HG02885 (cell line): Measurements from ENCODE around the gene SLC30A3.

ENCODE experiments used
- ATAC-seq: cut with Tn5 transposase; IDR thresholded peaks from one replicate; pipeline ENCODE4 v1.9.1; 2021; ENCODE audit warnings: mild to moderate bottlenecking; ENCODE audit not compliant: unreplicated experiment, poor library complexity

SLC30A3 gene

GRCh38 chr2:27236626-27237025 lies 26.2 kb downstream of the SLC30A3 start:
- ATAC-seq, result no peak

GRCh38 chr2:27236136-27236535 lies 26.7 kb downstream of the SLC30A3 start:
- ATAC-seq, result no peak

- no peak for ATAC-seq
These were observed 29.5 kb downstream of the SLC30A3 start for GRCh38 chr2:27233341-27233740.

GRCh38 chr2:27231921-27232320 lies 30.9 kb downstream of the SLC30A3 start:
- no peak for ATAC-seq

GRCh38 chr2:27227501-27227900 lies 35.3 kb downstream of the SLC30A3 start:
- no peak for ATAC-seq

GRCh38 chr2:27225526-27225925 lies 37.3 kb downstream of the SLC30A3 start:
- no peak for ATAC-seq

GRCh38 chr2:27223416-27223815 lies 39.4 kb downstream of the SLC30A3 start:
- ATAC-seq, result no peak

GRCh38 chr2:27222407-27222806 lies 40.4 kb downstream of the SLC30A3 start:
- no peak for ATAC-seq

- no peak for ATAC-seq
These were observed 41.7 kb downstream of the SLC30A3 start for GRCh38 chr2:27221166-27221565.

GRCh38 chr2:27220091-27220490 lies 42.8 kb downstream of the SLC30A3 start:
- ATAC-seq, result no peak

GRCh38 chr2:27219091-27219490 lies 43.8 kb downstream of the SLC30A3 start:
- no peak for ATAC-seq

- ATAC-seq, result no peak
These were observed 44.2 kb downstream of the SLC30A3 start for GRCh38 chr2:27218614-27219013.

GRCh38 chr2:27217173-27218121 lies 45.4 kb downstream of the SLC30A3 start, which contains the start of gene CAD:
Gene CAD (plus strand): TSS chr2:27217369. CDS start chr2:27217552, 183 bp downstream.
- peak; percentile 87 for ATAC-seq

GRCh38 chr2:27216416-27217137 lies 46.3 kb downstream of the SLC30A3 start:
- no peak for ATAC-seq

- no peak for ATAC-seq
These were observed 47.9 kb downstream of the SLC30A3 start for GRCh38 chr2:27214941-27215340.

- no peak for ATAC-seq
These were observed 50.0 kb downstream of the SLC30A3 start for GRCh38 chr2:27212626-27213471.

GRCh38 chr2:27211943-27212625 lies 50.8 kb downstream of the SLC30A3 start, which contains the start of the genes ATRAID and SLC5A6:
Gene ATRAID (plus strand): TSS chr2:27212041. CDS start chr2:27212369, 328 bp downstream.
Gene SLC5A6 (minus strand): TSS chr2:27212268. CDS start chr2:27207650, 4,618 bp downstream.
- ATAC-seq, result peak; percentile 86

- ATAC-seq, result no peak
These were observed 51.5 kb downstream of the SLC30A3 start for GRCh38 chr2:27211241-27211942.
